Kidney (tissue), 14 donors: ENCODE data around the gene VWA3A. TPM values are rescaled to one million over a fixed set of nuclear protein-coding genes. Genes with fewer than 3 reads are reported as not detected.

Experiments used
- DNase-seq, 5 donors: peaks; one replicate each; pipeline ENCODE4 v3.0.0-alpha.2; 2013 to 2020
- FAIRE-seq: peaks from 2 replicates; lab custom pipeline; 2012; peaks lifted over from hg19 to GRCh38; lab: Jason Lieb, UNC
- H3K27ac ChIP-seq, 2 donors: one replicate each; pipeline ENCODE4 v1.7.0; 2013; ENCODE audit warnings: low read depth in 2 of 2, low read length in 2 of 2, inconsistent platforms in 1 of 2
- H3K27me3 ChIP-seq: one replicate; pipeline ENCODE4 v1.7.1; 2013; ENCODE audit warnings: low read length, inconsistent platforms; ENCODE audit not compliant: control insufficient read depth, insufficient read depth
- H3K36me3 ChIP-seq, 3 donors: one replicate each; pipeline versions ENCODE4 v1.7.0 to v1.7.1; 2013; ENCODE audit warnings: low read length in 3 of 3, control low read depth in 1 of 3, inconsistent platforms in 1 of 3; ENCODE audit not compliant: insufficient read depth in 3 of 3, control insufficient read depth in 2 of 3
- H3K4me1 ChIP-seq, 3 donors: one replicate each; pipeline versions ENCODE4 v1.7.0 to v1.7.1; 2013; ENCODE audit warnings: low read length in 3 of 3, inconsistent platforms in 1 of 3, low read depth in 1 of 3; ENCODE audit not compliant: control insufficient read depth in 2 of 3, insufficient read depth in 2 of 3
- H3K4me3 ChIP-seq, 3 donors: one replicate each; pipeline versions ENCODE4 v1.7.0 to v1.8.1; 2013; ENCODE audit warnings: low read length in 3 of 3, control low read depth in 1 of 3, inconsistent platforms in 1 of 3
- H3K9ac ChIP-seq, 3 donors: one replicate each; pipeline versions ENCODE4 v1.7.0 to v1.7.1; 2013; ENCODE audit warnings: low read length in 3 of 3, control low read depth in 1 of 3, inconsistent platforms in 1 of 3
- H3K9me3 ChIP-seq, 3 donors: one replicate each; pipeline versions ENCODE4 v1.7.0 to v1.7.1; 2013; ENCODE audit warnings: low read length in 3 of 3, control low read depth in 1 of 3, inconsistent platforms in 1 of 3; ENCODE audit not compliant: control insufficient read depth in 2 of 3, insufficient read depth in 1 of 3
- CTCF ChIP-seq: IDR thresholded peaks from 3 replicates; pipeline ENCODE4 v1.5.1; 2012; ENCODE audit warnings: mild to moderate bottlenecking, moderate library complexity, borderline replicate concordance; ENCODE audit not compliant: insufficient read depth; ENCODE audit errors: extremely low read depth
- intact Hi-C: fragments of 100-400 bp; cut with DNase I; formaldehyde crosslinking; loops from one replicate; pipeline ENCODE4 v1.11.1; 2022
- polyA plus RNA-seq: library from polyadenylated mRNA; stranded (reverse); fragments of 350-450 nt; fragmentation: Illumina TruSeq; extraction: RNeasy Lipid Tissue Mini Kit (QIAGEN cat#74804); gene quantifications from one replicate; pipeline ENCODE4 v1.2.3, GENCODE V29; 2014; ENCODE audit warnings: low read depth, low replicate concordance; ENCODE audit not compliant: insufficient read depth
- total RNA-seq: library from RNA; stranded (reverse); fragmentation: NEBNext Ultra II Directional; extraction: Animal tissue kit (Norgen Biotek cat#: 25700); gene quantifications from one replicate; pipeline ENCODE4 v1.2.1, GENCODE V29; 2021
- donor health status: control.
- donor health status: control.
- donor health status: control.
- donor health status: control.
- donor health status: control.
- donor health status: DM: yes; HTN: yes; CAD: no.
- donor health status: Normal renal cell carcinoma (clear cell type).

VWA3A gene
- total and polyA plus RNA-seq, 2 donors from 2014 or later: 0.13 to 0.76 TPM

- H3K9me3 ChIP-seq: no peaks in the 10 kb centered on the region
- no peaks in the 10 kb centered on the region for H3K36me3 ChIP-seq
- H3K27ac ChIP-seq: no peak overlapping the region
- no peak overlapping the region for H3K9ac ChIP-seq
- intact Hi-C loops: no loop called here
- DNase-seq (peak in 3 of 5 donors; percentile 22 to 24 (median 24)), FAIRE-seq (no peak)
- no peaks in the 10 kb centered on the region for H3K4me1 ChIP-seq
- no peaks in the 10 kb centered on the region for H3K27me3 ChIP-seq
- no peak overlapping the region for H3K4me3 ChIP-seq
- TF ChIP-seq CTCF: no peak
Observed at GRCh38 chr16:22174642-22175041, 82.3 kb downstream of the VWA3A start.

GRCh38 chr16:22177968-22178930 lies 85.9 kb downstream of the VWA3A start:
- no peaks in the 10 kb centered on the region for H3K9me3 ChIP-seq
- H3K4me1 ChIP-seq: no peaks in the 10 kb centered on the region
- intact Hi-C loops: no loop called here
- H3K9ac ChIP-seq: no peak overlapping the region
- DNase-seq (no peak), FAIRE-seq (no peak)
- H3K4me3 ChIP-seq: no peak overlapping the region
- no peak overlapping the region for H3K27ac ChIP-seq
- no peaks in the 10 kb centered on the region for H3K27me3 ChIP-seq
- no peak for TF ChIP-seq CTCF
- H3K36me3 ChIP-seq: no peaks in the 10 kb centered on the region

GRCh38 chr16:22181426-22181825 lies 89.1 kb downstream of the VWA3A start:
- H3K4me3 ChIP-seq: no peak overlapping the region
- TF ChIP-seq CTCF: no peak
- no peaks in the 10 kb centered on the region for H3K27me3 ChIP-seq
- H3K9me3 ChIP-seq: no peaks in the 10 kb centered on the region
- DNase-seq (no peak), FAIRE-seq (no peak)
- H3K4me1 ChIP-seq: no peaks in the 10 kb centered on the region
- intact Hi-C loops: no loop called here
- H3K27ac ChIP-seq: no peak overlapping the region
- H3K36me3 ChIP-seq: no peaks in the 10 kb centered on the region
- H3K9ac ChIP-seq: no peak overlapping the region
